Measurements from ENCODE around the gene CPD. TPM values are rescaled to one million over a fixed set of nuclear protein-coding genes. Genes with fewer than 3 reads are reported as not detected.

Gene CPD
- polyA plus RNA-seq, 1 donor (not counting 4 experiments of a cell fraction or from before 2014, with no cell fraction given), result 30.5 TPM

- Histone ChIP-seq H3K9ac (ENCODE audit: control insufficient read depth, extremely low read depth, insufficient read depth, low read length) (peak within 1 kb of the TSS; percentile 96), H3K4me1 (ENCODE audit: control insufficient read depth, extremely low read depth, insufficient read depth, low read length) (peaks cover 14% of the 10 kb centered on the region), H3K36me3 (ENCODE audit: control insufficient read depth in 2 of 2, extremely low read depth in 1 of 2, insufficient read depth in 2 of 2, low read length in 2 of 2) (peaks cover 0 to 5% of the 10 kb centered on the region in 2 experiments), H3K9me1 (ENCODE audit: control insufficient read depth, extremely low read depth, insufficient read depth, low read length) (no peaks in the 10 kb centered on the region), H3K27me3 (ENCODE audit: control insufficient read depth, extremely low read depth, insufficient read depth, low read length) (no peaks in the 10 kb centered on the region), H3K27ac (ENCODE audit: control insufficient read depth, insufficient read depth, low read length) (peak within 1 kb of the TSS; percentile 91), H3K79me2 (ENCODE audit: control insufficient read depth, insufficient read depth, low read length) (peaks cover 30% of the 10 kb centered on the region), H2AFZ (ENCODE audit: control insufficient read depth, low read length) (peak within 1 kb of the TSS; percentile 92), H3K4me3 (ENCODE audit: control insufficient read depth in 2 of 3, extremely low read depth in 1 of 3, insufficient read depth in 2 of 3, low read depth in 1 of 3, low read length in 3 of 3) (peak within 1 kb of the TSS; percentile 82 to 92 (median 83)), H4K20me1 (ENCODE audit: control insufficient read depth, extremely low read depth, insufficient read depth, low read length) (no peaks in the 10 kb centered on the region), H3K9me3 (ENCODE audit: control insufficient read depth, low read depth, low read length) (no peaks in the 10 kb centered on the region), H3K4me2 (ENCODE audit: control insufficient read depth, extremely low read depth, insufficient read depth, low read depth, low read length) (peak within 1 kb of the TSS; percentile 91)
- dilution Hi-C loops (cut with MboI; ENCODE audit: extremely low pct_ligation_motif_present, low sequenced_read_pairs), result no loop called here
- DNase-seq (ENCODE audit: low read depth, low spot score) (peak; percentile 32), FAIRE-seq (peak; percentile 83)
- TF ChIP-seq CTCF (optimal IDR thresholded peaks at IDR 0.05 in 1 of 3, IDR thresholded peaks at IDR 0.05 in 1 of 3, conservative IDR thresholded peaks at IDR 0.05 in 1 of 3; ENCODE audit: extremely low read depth in 1 of 3, insufficient read depth in 2 of 3, low read length in 3 of 3) (peak; percentile 85 to 95 (median 86)), EZH2 (IDR thresholded peaks at IDR 0.05; ENCODE audit: low read length) (no peak)
Measured at GRCh38 chr17:30477083-30477773, 98.5 kb downstream of the CPD start, which contains the start of gene GOSR1. Gene GOSR1, plus strand, starts transcription at chr17:30477408. Its CDS starts 26 bp downstream, at chr17:30477434.

- no peak for TF ChIP-seq EZH2 (IDR thresholded peaks at IDR 0.05; ENCODE audit: low read length)
- TF ChIP-seq CTCF (optimal IDR thresholded peaks at IDR 0.05 in 1 of 3, IDR thresholded peaks at IDR 0.05 in 1 of 3, conservative IDR thresholded peaks at IDR 0.05 in 1 of 3; ENCODE audit: extremely low read depth in 1 of 3, insufficient read depth in 2 of 3, low read length in 3 of 3), result no peak
- no peak for DNase-seq (ENCODE audit: low read depth, low spot score)
- Histone ChIP-seq H3K4me3 (ENCODE audit: control insufficient read depth in 2 of 3, extremely low read depth in 1 of 3, insufficient read depth in 2 of 3, low read depth in 1 of 3, low read length in 3 of 3) (peak overlapping the region; percentile 82 to 92 (median 83)), H3K9me3 (ENCODE audit: control insufficient read depth, low read depth, low read length) (no peaks in the 10 kb centered on the region), H2AFZ (ENCODE audit: control insufficient read depth, low read length) (peak overlapping the region; percentile 92), H4K20me1 (ENCODE audit: control insufficient read depth, extremely low read depth, insufficient read depth, low read length) (no peaks in the 10 kb centered on the region), H3K4me2 (ENCODE audit: control insufficient read depth, extremely low read depth, insufficient read depth, low read depth, low read length) (peak overlapping the region; percentile 91), H3K4me1 (ENCODE audit: control insufficient read depth, extremely low read depth, insufficient read depth, low read length) (peaks cover 14% of the 10 kb centered on the region), H3K27me3 (ENCODE audit: control insufficient read depth, extremely low read depth, insufficient read depth, low read length) (no peaks in the 10 kb centered on the region), H3K9ac (ENCODE audit: control insufficient read depth, extremely low read depth, insufficient read depth, low read length) (peak overlapping the region; percentile 96), H3K36me3 (ENCODE audit: control insufficient read depth in 2 of 2, extremely low read depth in 1 of 2, insufficient read depth in 2 of 2, low read length in 2 of 2) (peaks cover 0 to 5% of the 10 kb centered on the region in 2 experiments), H3K27ac (ENCODE audit: control insufficient read depth, insufficient read depth, low read length) (peak overlapping the region; percentile 91), H3K79me2 (ENCODE audit: control insufficient read depth, insufficient read depth, low read length) (peaks cover 32% of the 10 kb centered on the region), H3K9me1 (ENCODE audit: control insufficient read depth, extremely low read depth, insufficient read depth, low read length) (no peaks in the 10 kb centered on the region)
- FAIRE-seq, result no peak
- dilution Hi-C loops (cut with MboI; ENCODE audit: extremely low pct_ligation_motif_present, low sequenced_read_pairs), result no loop called here
Measured at GRCh38 chr17:30477774-30478115, 99.0 kb downstream of the CPD start.

Data from keratinocyte (primary cell).